Stimulated activated CD4-positive, alpha-beta T cell treated with anti-CD3 and anti-CD28 coated beads, Interleukin-2, amount 100 ng/mL, for 4 hours (primary cell): ENCODE measurements around the gene GSN.

Experiments used
- DNase-seq: peaks from one replicate; pipeline ENCODE4 v3.0.0-alpha.2; 2020; ENCODE audit warnings: low read depth

Gene GSN

DNA sequence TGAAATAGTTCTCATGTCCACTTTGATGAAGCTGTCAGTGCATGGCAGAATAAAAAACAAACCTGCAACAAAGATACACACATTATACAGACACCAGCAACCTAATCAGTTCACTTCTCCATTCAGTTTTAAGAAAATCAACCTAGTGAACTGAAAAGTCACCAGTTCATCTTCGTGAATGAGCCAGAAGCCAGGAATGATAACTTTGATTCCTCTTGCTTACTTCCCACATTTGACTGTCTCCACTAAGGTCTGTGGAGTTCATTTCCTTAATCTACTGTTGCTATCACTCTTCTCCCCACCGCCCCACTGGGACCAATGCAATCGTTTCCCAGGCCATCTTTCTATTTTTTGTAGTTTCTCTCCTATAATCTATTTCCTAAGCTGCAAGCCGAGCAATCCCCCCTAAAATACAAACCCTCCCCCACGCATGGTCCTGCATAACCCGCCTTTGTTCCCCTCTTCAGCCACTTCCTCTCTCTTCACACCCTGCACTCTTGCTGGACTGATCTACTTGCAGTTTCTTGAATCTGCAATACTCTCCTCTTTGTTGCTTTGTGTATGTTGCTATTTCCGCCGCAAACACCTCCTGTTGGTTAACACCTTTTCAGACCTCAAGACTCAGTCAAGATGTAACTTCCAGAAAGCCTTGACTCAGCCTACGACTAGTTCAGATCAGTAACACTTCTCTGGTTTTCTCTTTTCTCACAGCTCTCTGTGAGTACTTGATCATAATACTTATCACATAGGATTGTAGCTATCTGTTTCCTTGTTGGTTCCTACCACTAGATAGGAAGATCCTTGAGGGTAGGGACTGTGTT is 85.5 kb downstream of the GSN start:
- DNase-seq: no peak

DNA sequence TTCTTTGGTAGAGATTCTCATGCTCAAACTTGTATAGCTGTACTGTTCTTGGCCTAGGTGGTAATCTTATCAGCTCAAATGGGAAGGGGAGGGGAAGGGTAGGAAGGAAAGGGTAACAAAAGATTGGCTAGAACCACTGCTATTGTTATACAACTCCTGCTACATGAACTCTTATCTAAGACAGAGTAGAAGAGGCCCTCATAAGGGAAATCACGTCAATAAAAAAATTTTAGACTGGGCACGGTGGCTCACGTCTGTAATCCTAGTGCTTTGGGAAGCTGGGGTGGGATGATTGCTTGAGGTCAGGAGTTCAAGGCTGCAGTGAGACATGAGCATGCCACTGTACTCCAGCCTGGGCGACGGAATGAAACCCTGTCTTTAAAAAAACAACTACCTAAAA is 86.2 kb downstream of the GSN start:
- no peak for DNase-seq

DNA sequence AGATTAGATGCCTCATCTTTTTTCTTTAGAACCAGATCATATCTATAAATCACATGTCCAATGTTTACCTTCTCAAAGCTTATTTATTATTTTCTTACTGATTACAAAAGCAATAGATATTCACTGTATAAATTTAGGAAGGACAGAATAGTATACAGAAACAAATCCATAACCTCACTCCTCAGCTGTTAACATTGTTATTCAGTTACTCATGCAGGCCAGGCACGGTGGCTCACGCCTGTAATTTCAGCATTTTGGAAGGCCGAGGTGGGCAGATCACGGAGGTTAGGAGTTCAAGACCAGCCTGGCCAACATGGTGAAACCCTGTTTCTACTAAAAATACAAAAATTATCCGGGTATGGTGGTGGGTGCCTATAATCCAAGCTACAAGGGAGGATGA is 86.8 kb downstream of the GSN start:
- no peak for DNase-seq

DNA sequence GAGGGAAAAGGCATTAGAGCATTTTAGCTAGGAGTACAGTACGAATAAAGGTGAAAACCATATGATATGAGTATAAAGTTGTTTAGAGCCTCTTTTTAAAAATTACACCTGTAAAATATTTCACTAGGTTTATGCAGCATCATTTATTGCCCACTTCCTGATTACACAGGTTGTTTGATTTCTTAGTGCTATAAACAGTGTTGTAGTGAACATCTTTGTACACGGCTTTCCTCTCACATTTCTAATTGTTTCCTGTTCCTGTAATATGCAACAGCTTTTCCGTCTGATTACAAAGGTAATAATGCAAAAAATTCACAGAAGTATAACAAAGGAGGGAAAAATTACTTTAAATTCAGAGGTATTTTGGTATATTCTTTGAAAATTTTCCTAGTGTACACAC is 89.0 kb downstream of the GSN start:
- DNase-seq: no peak

DNA sequence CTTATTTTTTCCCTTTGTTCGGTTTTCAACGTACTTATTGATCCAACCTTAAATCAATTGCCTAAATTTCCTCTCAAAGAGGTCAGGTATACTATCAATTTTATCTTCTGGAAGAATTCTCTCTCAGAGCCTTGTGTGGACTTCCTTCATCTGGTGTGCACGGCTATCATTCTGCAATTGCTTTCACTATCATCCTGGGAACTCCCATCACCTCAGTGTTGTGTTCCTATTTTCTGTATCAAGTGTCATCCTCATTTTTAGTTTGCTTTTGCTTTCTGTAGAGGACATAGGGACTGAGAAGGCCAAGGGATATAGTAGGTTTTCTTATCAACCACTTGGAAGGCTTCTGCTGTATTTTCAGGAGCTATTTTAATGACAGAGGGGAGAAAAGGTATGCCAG is 90.8 kb downstream of the GSN start:
- no peak for DNase-seq

DNA sequence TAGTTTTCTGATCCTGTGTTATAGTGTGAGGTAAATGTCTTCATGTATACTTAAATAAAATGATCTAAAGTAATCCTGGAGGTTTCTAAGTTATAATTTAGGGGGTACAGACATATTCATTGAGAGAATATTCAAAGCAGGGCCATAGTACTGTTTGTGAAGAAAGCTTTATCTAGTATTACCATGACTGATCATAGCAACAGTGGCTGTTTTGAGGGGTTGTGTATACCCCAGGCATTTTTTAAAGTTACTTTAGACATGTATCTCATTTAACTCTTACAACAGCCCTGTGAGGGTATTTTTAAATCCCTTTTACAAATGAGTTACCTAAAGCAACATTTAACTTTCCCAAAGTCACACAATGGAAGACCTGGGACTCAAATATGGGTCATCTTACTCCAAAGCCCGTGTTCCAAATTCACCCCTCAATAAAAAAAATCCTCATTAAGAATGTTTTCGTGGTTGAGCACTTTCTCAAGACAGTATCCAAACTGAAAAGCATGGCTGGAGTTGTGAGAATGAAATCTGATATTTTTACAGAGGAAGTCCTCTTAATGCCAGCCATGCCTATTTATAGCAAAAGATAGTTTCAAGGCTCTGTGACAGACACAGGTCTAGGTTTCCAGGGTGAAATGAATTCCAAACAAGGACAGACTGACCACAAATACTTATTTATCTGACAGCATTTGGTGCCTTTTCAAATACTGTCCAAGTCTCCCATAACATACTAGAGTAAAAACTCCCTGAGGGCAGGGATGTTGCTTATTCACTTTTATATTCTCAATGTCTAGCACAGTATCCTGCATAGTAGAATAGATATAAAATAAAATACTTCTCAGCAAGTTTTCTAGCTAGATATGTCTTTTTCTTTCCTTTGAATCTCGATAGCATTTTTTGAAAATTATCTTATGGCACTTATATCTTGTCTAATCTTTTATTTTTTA is 91.7 kb downstream of the GSN start:
- DNase-seq: no peak

DNA sequence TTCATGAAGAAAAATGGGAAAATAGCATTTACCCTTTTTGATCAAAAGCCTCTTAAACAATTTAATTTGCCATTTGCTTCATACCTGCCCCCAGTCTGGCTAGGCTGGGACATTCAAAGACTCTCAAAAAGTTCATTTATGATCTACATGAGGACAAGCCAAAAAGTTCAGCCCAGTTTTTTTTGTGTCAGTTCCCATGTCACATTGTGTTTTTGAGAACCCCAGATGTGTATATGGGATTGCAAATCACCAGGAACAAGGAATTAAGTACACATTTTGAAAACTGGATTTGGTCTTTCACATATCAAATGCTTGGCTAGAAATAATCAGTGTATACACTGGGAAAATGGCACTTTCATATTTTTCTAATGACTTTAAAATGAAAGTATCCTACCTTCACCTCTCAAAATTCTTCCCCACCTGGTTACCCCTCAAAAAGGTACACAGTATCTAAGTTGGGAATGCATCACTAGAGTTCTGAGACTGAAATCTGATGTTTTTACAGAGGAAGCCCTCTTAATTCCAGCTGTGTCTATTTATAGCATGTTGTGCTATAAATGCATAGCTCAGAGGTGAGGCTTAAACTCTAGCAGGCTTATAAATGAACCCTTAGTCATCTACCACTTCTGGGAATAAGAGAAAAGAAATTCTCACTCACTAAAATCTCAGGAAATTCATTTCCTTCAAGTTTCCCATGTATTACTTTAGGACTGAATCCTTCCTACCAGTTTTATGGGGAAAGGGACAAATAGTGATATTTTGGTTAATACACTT is 92.8 kb downstream of the GSN start:
- DNase-seq: no peak

DNA sequence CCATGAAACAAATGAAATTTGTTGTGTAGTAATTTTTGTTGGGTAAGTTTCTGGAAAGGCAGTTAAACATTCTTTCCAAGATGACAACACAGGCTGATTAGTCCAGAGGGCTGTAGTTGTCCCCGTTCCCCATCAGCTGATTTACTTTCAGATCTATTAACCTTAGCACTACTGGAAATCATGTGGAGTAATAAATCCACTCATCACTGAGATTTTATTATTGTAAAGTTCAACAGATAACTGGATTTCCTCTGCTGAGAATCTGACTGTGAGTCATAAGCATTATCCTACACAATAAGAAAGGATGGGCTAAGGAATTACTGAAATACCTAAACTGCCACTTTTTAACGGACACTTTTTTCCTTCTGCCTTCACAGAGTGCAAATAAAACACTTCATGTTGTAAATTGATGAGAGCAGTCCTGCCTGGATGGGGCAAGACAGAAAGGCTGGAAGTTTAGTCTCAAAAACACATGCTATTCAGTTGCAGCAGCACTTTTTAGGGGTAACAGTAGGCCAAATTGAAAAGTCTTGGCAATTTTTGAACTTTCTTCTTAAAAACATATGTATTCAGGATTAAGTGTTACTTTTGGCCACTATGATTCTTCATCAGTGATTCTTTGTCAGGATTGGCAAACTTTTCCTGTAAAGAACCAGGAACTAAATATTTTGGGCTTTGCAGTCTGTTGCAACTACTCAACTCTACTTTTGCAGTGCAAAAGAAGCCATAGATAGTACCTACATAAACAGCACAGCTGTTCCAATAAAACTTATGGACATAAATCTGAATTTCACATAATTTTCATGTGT is 95.1 kb downstream of the GSN start:
- DNase-seq: no peak

DNA sequence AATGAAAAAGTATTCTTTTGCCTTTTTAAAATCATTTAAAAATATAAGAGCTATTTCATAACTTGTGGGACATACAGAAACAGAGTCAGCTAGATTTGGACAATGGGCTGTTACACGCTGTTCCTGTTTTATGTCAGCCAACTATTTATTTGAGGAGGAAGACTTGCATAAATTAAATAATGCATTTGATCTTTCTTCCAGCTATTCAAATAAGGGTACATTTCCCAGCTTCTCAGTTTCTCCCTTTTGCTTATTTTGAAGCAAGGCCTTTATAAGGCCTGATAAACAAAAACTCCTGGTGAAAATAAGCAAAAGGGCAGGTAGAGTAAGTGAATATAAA is 95.6 kb downstream of the GSN start:
- no peak for DNase-seq

DNA sequence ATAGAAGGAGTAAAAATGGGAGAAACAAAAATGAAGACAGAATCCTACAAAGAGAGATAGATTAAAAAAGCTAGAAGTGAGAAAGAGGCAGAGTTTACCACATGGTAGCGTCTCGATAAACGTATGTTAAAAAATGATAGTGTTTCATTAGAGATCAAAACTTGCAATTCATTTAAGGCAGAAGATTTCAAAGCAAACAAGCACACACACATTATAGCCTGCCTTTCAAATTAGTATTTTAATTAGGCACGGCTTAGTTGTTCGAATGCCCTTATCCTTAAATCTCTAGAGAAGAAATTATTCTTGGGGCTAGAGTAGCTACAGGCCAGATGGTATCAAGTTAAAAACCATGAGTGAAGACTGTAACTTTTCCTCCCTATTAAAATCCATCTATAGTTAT is 96.1 kb downstream of the GSN start:
- no peak for DNase-seq

DNA sequence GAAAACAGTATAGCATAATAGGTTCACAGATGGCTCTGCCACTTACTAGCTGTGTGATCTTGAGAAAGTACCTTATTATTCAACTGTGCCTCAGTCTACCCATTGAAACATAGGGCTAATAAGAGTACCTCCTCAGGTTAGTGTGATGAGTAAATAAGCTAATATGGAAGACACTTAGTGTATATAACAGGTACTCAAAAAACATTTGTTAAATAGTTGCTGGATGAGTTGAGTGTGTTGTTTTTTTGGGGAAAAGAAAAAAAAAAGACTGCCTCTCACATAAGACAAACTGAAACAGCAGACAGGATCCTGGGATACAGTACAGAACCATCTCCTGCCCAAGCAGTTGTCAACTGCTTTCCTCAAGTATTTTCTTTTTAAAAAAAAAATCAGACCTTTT is 96.9 kb downstream of the GSN start:
- DNase-seq: no peak

DNA sequence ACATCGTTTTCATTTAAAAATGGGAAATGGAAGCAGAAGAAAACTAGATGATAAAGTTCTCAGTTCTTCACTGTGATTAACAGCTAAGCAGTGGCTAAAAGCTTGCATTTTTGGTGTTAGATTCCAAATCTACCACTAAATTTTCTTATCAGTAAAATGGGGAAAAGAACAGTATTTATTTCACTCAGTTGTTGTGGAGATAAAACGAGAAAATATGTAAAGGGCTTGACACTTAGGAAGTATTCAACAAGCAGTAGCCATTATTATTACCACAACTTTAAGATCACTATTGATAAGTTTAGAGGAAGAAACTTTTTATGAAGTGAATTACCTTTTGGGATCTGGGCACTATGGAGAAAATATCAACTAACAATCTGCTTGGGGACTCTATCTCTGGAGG is 97.6 kb downstream of the GSN start:
- DNase-seq: no peak

DNA sequence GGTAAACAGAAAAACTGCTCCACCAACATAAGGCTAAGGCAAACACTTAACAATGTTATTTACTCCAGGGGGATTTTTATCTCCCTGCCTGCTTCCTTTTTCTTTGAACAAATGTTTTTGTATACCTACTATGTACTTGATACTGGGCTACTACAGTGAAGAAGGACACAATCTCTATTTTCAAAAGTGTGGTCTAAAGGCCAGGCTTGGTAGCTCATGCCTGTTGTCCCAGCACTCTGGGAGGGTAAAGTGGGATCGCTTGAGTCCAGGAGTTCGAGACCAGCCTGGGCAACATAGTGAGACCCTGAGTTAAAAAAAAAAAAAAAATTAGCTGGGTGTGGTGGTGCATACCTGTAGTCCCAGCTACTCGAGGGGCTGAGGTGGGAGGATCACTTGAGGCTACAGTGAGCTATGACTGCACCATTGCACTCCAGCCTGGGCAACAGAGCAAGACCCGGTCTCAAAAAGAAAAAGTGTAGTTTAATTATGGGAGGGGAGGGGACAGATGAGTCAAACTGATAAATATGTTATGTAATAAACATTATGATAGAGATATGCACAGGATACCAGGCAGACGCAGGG is 98.7 kb downstream of the GSN start:
- DNase-seq: no peak

DNA sequence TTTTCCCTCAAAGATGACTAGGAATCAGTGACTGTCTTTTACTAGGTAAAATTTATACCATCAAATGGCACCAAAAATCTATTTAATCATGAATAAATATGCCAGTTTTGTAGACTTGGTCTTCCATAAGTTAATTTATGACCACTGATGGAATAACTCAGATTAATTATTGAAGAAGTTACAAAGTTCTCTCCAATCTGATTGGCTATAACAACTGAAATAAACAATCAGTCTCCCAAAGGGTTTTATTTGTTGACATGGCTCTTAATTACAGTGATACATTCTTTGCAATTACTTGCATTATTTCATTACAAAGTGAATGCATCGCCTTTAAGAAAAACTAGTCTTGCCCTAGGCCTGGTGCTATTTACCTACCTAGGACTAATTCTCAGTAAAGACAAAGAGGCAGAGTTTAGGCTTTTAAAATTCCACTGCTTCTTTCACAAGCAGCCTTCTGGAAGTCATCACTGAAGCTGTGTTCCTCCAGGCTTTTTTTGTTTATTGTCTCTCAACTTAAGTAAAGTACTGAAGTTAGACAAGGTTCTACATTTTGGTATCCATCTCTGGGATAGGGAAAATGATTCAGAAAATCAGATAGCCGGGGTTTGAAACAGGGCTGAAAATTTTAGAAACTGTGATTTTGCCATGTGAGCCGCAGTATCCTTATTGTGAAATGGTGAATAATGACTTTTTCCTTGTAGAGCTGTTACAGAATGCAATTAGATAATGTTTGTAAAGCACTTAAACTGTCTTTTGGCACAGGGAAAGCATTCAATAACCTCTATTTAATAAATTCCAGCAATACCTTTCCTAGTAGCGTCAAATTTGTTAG is 99.6 kb downstream of the GSN start:
- no peak for DNase-seq

DNA sequence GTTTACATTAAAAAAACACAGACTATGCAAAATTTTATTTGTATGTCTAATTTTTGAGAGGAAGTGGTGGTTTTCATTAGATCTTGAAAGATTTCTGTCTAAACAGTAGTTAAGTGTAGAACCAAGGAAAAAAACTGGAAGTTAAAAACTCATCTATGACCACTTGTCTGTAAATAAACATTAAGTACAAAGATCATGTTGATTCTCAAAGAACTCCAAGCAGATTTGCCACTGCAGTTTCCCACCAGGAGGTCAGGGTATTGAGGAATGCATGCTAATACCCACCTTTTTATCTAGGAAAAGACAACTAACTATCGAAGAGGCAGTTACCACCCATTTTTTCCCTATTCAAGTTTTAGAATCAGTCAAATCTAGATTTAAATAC is 100.2 kb downstream of the GSN start:
- no peak for DNase-seq

DNA sequence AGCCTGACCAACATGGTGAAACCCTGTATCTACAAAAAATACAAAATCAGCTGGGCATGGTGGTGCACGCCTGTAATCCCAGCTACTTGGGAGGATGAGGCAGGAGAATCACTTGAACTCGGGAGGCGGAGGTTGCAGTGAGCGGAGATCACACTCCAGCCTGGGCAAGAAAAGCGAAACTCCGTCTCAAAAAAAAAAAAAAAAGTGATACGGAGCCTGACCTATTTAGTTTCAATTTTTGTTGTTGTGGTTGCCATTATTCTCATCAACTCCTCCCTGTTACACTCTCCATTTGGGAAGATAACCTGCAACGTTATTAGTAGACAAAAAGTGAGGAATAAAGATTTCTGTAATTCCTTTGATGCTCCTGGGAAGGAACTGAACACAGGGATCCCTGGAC is 100.8 kb downstream of the GSN start:
- no peak for DNase-seq

DNA sequence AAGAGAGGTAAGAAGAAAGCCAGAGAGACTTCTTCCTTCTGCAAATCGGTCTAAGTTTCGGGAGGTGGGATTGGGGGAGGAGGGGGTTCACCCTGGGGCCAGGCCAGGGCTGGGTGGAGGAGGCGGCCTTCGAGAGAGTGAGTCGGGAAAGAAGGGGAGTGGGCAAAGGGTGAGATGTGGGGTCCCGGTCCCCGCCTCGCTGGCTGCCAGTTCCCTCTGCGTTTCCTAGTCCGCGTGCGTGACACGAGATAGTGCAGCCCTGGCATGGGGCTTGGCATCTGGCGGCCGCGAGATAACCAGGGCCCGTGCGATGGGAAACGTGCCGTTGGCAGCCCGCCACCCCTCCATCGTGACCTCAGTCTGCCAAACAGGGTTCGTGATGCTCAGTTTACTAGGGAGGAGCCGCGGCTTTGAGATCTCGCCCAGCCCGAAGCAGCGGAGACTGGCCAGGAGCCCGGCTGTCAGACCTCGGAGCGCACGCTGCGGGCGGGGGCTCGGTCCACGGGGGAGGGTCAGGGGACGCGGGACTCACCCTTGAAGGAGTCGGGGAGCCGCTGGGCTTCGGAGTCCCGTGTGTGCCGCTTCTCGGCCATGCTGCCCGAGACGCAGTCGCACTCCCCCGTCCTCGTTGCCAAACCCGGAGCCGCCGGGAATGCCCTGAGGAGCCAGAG is 101.8 kb downstream of the GSN start, which contains the start of gene STOM:
TSS of gene STOM (minus strand) at position 656 of the 671 bp plus-strand sequence. CDS start at position 593, 63 bp downstream.
- peak; percentile 20 for DNase-seq

DNA sequence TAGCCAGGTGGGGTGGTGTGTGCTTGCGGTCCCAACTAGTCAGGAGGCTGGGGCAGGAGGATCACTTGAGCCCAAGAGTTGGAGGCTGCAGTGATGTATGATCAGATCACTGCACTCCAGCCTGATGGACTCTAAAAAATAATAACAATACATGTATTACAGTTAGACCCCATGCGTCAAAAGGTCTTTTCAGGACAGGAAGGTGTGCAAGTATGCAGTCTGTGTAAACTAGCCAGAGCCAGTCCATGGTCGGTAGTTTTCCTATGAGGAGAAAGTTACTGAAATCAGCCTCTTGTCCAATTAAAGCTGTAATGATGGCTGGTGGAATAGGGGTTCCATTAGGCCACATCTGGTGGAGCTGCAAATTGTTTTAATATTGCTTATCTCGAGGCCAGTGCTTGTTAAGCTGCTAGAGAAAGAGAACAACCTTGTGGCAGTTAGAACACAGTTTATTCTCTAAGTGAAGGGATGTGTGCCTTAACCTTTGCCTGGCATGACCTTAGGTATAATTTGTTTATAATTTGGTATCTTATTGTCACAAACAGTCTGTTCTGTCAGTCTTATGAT is 103.6 kb downstream of the GSN start:
- no peak for DNase-seq

DNA sequence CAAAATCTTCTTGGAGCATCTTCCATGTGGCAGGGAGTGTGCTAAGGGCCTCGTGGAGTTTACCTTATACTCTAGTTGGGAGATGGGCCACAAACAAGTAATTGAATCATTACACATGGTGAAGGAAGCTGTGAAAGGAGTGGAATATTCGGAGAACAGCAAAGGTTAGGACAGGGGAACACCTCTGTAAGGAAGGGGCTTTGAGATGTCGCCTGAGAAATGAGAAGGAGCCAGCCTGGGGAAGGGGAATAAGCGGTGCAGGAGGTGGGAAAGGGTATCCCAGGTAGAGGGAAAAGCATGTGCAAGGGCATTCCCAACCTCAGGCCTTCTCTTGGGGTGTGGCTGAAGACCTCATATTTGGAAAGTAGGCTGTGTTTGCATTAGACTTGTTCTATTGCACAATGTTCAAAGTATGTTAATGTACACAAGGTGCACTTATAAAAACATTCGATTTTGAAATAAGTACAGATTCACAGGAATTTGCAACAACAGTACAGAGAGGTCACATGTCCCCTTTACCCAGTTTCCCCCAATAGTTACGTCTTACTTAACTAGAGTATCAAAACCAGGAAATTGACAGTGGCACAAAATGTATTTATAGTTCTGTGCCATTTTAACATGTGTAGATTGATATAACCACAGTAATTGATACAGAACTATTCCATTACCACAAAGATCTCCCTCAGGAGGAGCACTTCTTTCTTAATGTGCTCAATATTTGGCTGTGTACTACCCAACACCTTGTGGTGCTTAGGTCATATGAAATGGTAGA is 104.5 kb downstream of the GSN start:
- no peak for DNase-seq
